ENCODE measurements around the gene ADAMTS17. TPM values are rescaled to one million over a fixed set of nuclear protein-coding genes. Genes with fewer than 3 reads are reported as not detected.

The ADAMTS17 gene
- total RNA-seq, 1 experiment from 2014 or later, result 1.5 TPM

GRCh38 chr15:100253640-100254039, 88.1 kb downstream of the ADAMTS17 start:
- BruUV-seq (replicated peaks), result no TSS peak
- no peak for TF ChIP-seq CTCF (IDR thresholded peaks at IDR 0.05; ENCODE audit: insufficient read depth in 1 of 2, low read depth in 1 of 2, low read length in 1 of 2, severe bottlenecking in 1 of 2, unreplicated experiment in 1 of 2)
- POLR2A ChIA-PET, result no interaction called here
- CTCF ChIA-PET, result no interaction called here
- H3K4me1 ChIP-seq, result no peaks in the 10 kb centered on the region
- no peak overlapping the region for H3K4me3 ChIP-seq (ENCODE audit: low read depth, low read length)
- H3K27me3 ChIP-seq (replicated peaks; ENCODE audit: control insufficient read depth, insufficient read depth, low read length), result no peaks in the 10 kb centered on the region
- Mint-ChIP-seq H3K4me3 (ENCODE audit: unreplicated experiment) (no peak overlapping the region), H3K4me1 (ENCODE audit: low read depth, unreplicated experiment) (no peaks in the 10 kb centered on the region), H3K36me3 (ENCODE audit: insufficient read depth, unreplicated experiment) (no peaks in the 10 kb centered on the region), H3K9me3 (ENCODE audit: unreplicated experiment) (no peaks in the 10 kb centered on the region), H3K27me3 (ENCODE audit: insufficient read depth, unreplicated experiment) (no peaks in the 10 kb centered on the region), H3K27ac (ENCODE audit: unreplicated experiment) (no peak overlapping the region)
- DNase-seq, result no peak
- H3K36me3 ChIP-seq (ENCODE audit: control insufficient read depth, insufficient read depth, low read length), result no peaks in the 10 kb centered on the region
- H3K9me3 ChIP-seq, result no peaks in the 10 kb centered on the region
- intact Hi-C loops (cut with micrococcal nuclease; ENCODE audit: unreplicated experiment), result no loop called here

GRCh38 chr15:100252779-100253417, 88.9 kb downstream of the ADAMTS17 start:
- ChIA-PET CTCF (no interaction called here), POLR2A (no interaction called here)
- no peak for TF ChIP-seq CTCF (IDR thresholded peaks at IDR 0.05; ENCODE audit: insufficient read depth in 1 of 2, low read depth in 1 of 2, low read length in 1 of 2, severe bottlenecking in 1 of 2, unreplicated experiment in 1 of 2)
- no peaks in the 10 kb centered on the region for H3K9me3 Mint-ChIP-seq (ENCODE audit: unreplicated experiment)
- Histone ChIP-seq H3K27me3 (replicated peaks; ENCODE audit: control insufficient read depth, insufficient read depth, low read length) (no peaks in the 10 kb centered on the region), H3K9me3 (no peaks in the 10 kb centered on the region), H3K4me1 (no peaks in the 10 kb centered on the region), H3K4me3 (ENCODE audit: low read depth, low read length) (no peak overlapping the region), H3K36me3 (ENCODE audit: control insufficient read depth, insufficient read depth, low read length) (no peaks in the 10 kb centered on the region)
- no TSS peak for BruUV-seq (replicated peaks)
- H3K27me3 Mint-ChIP-seq (ENCODE audit: insufficient read depth, unreplicated experiment), result no peaks in the 10 kb centered on the region
- H3K27ac Mint-ChIP-seq (ENCODE audit: unreplicated experiment), result no peak overlapping the region
- no peak overlapping the region for H3K4me3 Mint-ChIP-seq (ENCODE audit: unreplicated experiment)
- H3K4me1 Mint-ChIP-seq (ENCODE audit: low read depth, unreplicated experiment), result no peaks in the 10 kb centered on the region
- H3K36me3 Mint-ChIP-seq (ENCODE audit: insufficient read depth, unreplicated experiment), result no peaks in the 10 kb centered on the region
- DNase-seq, result no peak
- intact Hi-C loops (cut with micrococcal nuclease; ENCODE audit: unreplicated experiment), result no loop called here

GRCh38 chr15:100252359-100252758, 89.4 kb downstream of the ADAMTS17 start:
- CTCF ChIA-PET, result no interaction called here
- Mint-ChIP-seq H3K4me1 (ENCODE audit: low read depth, unreplicated experiment) (no peaks in the 10 kb centered on the region), H3K27me3 (ENCODE audit: insufficient read depth, unreplicated experiment) (no peaks in the 10 kb centered on the region), H3K4me3 (ENCODE audit: unreplicated experiment) (no peak overlapping the region), H3K9me3 (ENCODE audit: unreplicated experiment) (no peaks in the 10 kb centered on the region), H3K36me3 (ENCODE audit: insufficient read depth, unreplicated experiment) (no peaks in the 10 kb centered on the region), H3K27ac (ENCODE audit: unreplicated experiment) (no peak overlapping the region)
- POLR2A ChIA-PET, result no interaction called here
- Histone ChIP-seq H3K36me3 (ENCODE audit: control insufficient read depth, insufficient read depth, low read length) (no peaks in the 10 kb centered on the region), H3K4me1 (no peaks in the 10 kb centered on the region), H3K27me3 (replicated peaks; ENCODE audit: control insufficient read depth, insufficient read depth, low read length) (no peaks in the 10 kb centered on the region), H3K4me3 (ENCODE audit: low read depth, low read length) (no peak overlapping the region), H3K9me3 (no peaks in the 10 kb centered on the region)
- intact Hi-C loops (cut with micrococcal nuclease; ENCODE audit: unreplicated experiment), result no loop called here
- no peak for TF ChIP-seq CTCF (IDR thresholded peaks at IDR 0.05; ENCODE audit: insufficient read depth in 1 of 2, low read depth in 1 of 2, low read length in 1 of 2, severe bottlenecking in 1 of 2, unreplicated experiment in 1 of 2)
- BruUV-seq (replicated peaks), result no TSS peak
- no peak for DNase-seq
